ENCODE measurements around the gene TRMT1L.

GRCh38 chr1:185200889-185201288 lies 44.1 kb upstream of the TRMT1L start:
- TF ChIP-seq, protein P1, sequence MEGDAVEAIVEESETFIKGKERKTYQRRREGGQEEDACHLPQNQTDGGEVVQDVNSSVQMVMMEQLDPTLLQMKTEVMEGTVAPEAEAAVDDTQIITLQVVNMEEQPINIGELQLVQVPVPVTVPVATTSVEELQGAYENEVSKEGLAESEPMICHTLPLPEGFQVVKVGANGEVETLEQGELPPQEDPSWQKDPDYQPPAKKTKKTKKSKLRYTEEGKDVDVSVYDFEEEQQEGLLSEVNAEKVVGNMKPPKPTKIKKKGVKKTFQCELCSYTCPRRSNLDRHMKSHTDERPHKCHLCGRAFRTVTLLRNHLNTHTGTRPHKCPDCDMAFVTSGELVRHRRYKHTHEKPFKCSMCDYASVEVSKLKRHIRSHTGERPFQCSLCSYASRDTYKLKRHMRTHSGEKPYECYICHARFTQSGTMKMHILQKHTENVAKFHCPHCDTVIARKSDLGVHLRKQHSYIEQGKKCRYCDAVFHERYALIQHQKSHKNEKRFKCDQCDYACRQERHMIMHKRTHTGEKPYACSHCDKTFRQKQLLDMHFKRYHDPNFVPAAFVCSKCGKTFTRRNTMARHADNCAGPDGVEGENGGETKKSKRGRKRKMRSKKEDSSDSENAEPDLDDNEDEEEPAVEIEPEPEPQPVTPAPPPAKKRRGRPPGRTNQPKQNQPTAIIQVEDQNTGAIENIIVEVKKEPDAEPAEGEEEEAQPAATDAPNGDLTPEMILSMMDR (IDR thresholded peaks at IDR 0.05): no peak
- TF ChIP-seq POLR2A (IDR thresholded peaks at IDR 0.05): no peak
